ENCODE measurements around the gene EDEM3. TPM values are rescaled to one million over a fixed set of nuclear protein-coding genes. Genes with fewer than 3 reads are reported as not detected.

EDEM3 gene
- total RNA-seq, 2 donors from 2014 or later, result 55.7 to 75.4 TPM

- no peaks in the 10 kb centered on the region for H3K9me3 ChIP-seq
- TF ChIP-seq CTCF (IDR thresholded peaks at IDR 0.05), result no peak
- no peak overlapping the region for H3K4me3 ChIP-seq
- no peaks in the 10 kb centered on the region for H3K4me1 ChIP-seq
- H3K27me3 ChIP-seq, result no peaks in the 10 kb centered on the region
- no peak overlapping the region for H3K9ac ChIP-seq (ENCODE audit: low read depth in 2 of 2, low read length in 2 of 2)
- no peaks in the 10 kb centered on the region for H3K36me3 ChIP-seq
- intact Hi-C loops (cut with DNase I), result no loop called here
- DNase-seq, result no peak
- H3K27ac ChIP-seq, result no peak overlapping the region
Observed at GRCh38 chr1:184775885-184776284, 21.2 kb upstream of the EDEM3 start.

GRCh38 chr1:184775329-184775728, 20.7 kb upstream of the EDEM3 start:
- Histone ChIP-seq H3K9me3 (no peaks in the 10 kb centered on the region), H3K9ac (ENCODE audit: low read depth in 2 of 2, low read length in 2 of 2) (no peak overlapping the region), H3K4me1 (no peaks in the 10 kb centered on the region), H3K27me3 (no peaks in the 10 kb centered on the region), H3K36me3 (no peaks in the 10 kb centered on the region), H3K27ac (no peak overlapping the region), H3K4me3 (no peak overlapping the region)
- intact Hi-C loops (cut with DNase I), result no loop called here
- DNase-seq, result no peak
- no peak for TF ChIP-seq CTCF (IDR thresholded peaks at IDR 0.05)

GRCh38 chr1:184773762-184774320, 19.2 kb upstream of the EDEM3 start:
- Histone ChIP-seq H3K9me3 (no peaks in the 10 kb centered on the region), H3K27ac (no peak overlapping the region), H3K27me3 (no peaks in the 10 kb centered on the region), H3K4me3 (no peak overlapping the region), H3K9ac (ENCODE audit: low read depth in 2 of 2, low read length in 2 of 2) (no peak overlapping the region), H3K4me1 (no peaks in the 10 kb centered on the region), H3K36me3 (no peaks in the 10 kb centered on the region)
- TF ChIP-seq CTCF (IDR thresholded peaks at IDR 0.05), result no peak
- DNase-seq, result peak; percentile 53
- intact Hi-C loops (cut with DNase I), result no loop called here

DNA sequence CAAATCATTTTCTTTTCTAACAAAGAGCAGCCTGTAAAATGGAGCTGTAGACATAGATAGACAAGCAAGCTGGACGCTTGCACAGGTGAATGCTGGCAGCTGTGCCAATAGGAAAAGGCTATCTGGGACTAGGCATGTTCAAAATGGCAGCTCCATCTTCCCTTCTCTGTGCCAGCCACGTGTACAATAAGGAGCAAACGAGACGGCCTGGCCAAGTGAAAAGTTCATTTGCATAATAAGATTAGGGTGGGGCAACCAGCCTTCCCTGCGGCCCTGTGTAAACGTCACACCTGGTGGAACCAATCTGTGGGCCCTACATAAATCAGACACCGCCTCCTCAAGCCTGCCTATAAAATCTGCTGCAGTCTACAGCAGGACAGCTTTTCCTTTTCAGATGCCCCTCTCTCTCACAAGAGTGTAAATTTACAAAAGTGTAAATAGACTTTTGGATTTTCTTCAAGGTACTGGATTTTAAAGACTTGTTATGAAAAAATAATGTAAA, 16.6 kb upstream of the EDEM3 start:
- DNase-seq, result no peak
- Histone ChIP-seq H3K27ac (no peak overlapping the region), H3K9me3 (no peaks in the 10 kb centered on the region), H3K9ac (ENCODE audit: low read depth in 2 of 2, low read length in 2 of 2) (no peak overlapping the region), H3K27me3 (no peaks in the 10 kb centered on the region), H3K4me3 (no peak overlapping the region), H3K36me3 (no peaks in the 10 kb centered on the region), H3K4me1 (no peaks in the 10 kb centered on the region)
- no peak for TF ChIP-seq CTCF (IDR thresholded peaks at IDR 0.05)
- intact Hi-C loops (cut with DNase I), result no loop called here

GRCh38 chr1:184770181-184770979, 15.7 kb upstream of the EDEM3 start:
- no peak overlapping the region for H3K9ac ChIP-seq (ENCODE audit: low read depth in 2 of 2, low read length in 2 of 2)
- H3K27me3 ChIP-seq, result no peaks in the 10 kb centered on the region
- no peak for TF ChIP-seq CTCF (IDR thresholded peaks at IDR 0.05)
- H3K36me3 ChIP-seq, result no peaks in the 10 kb centered on the region
- H3K9me3 ChIP-seq, result no peaks in the 10 kb centered on the region
- DNase-seq, result no peak
- H3K27ac ChIP-seq, result no peak overlapping the region
- no peaks in the 10 kb centered on the region for H3K4me1 ChIP-seq
- intact Hi-C loops (cut with DNase I), result no loop called here
- H3K4me3 ChIP-seq, result no peak overlapping the region

All from colonic mucosa (tissue), 4 donors.